GM18873 (cell line): ENCODE data around the gene CPT1C.

Experiments used
- ATAC-seq: cut with Tn5 transposase; IDR thresholded peaks from one replicate; pipeline ENCODE4 v1.9.1; 2021; ENCODE audit warnings: mild to moderate bottlenecking, moderate library complexity, moderate number of reproducible peaks; ENCODE audit not compliant: unreplicated experiment, low FRiP score

The CPT1C gene

GRCh38 chr19:49679771-49680413 is 11.0 kb upstream of the CPT1C start:
- ATAC-seq, result no peak

DNA sequence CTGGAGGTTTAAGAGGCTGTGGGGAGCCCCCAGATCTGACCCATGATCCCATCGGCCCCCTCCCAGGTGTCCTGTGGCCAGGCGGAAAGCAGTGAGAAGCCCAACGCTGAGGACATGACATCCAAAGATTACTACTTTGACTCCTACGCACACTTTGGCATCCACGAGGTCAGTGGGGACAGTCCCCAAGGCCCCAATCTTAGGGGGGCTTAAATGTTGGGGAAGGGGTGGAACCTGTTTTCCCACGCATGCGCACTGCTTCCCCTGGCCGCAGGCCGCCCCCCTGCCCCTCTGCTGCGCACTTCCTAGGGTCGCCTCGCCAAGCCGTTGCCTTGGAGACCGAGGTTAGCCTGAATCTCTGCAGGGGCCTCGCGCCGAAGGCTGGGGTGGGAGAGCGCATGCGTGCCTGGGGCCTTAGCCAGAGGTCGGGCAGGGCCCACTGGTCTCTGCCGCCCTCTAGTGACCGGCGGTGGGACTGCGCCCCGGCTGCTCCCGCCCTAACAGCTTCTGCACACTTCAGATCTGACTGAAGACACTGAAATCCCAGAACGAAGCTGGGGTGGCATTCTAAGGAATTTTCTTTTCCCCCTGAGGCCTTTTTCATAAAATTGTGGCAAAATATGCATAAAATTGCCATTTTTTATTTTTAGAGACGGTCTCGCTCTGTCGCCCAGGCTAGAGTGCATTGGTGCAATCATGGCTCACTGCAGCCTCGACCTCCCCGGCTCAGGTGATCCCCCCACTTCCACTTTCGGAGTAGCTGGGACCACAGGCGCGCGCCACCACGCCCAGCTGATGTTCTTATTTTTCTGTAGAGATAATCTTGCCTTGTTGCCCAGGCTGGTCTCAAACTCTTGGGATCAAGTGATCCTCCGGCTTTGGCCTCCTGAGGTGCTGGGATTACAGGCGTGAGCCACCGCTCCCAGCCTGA is 10.2 kb upstream of the CPT1C start:
- no peak for ATAC-seq

DNA sequence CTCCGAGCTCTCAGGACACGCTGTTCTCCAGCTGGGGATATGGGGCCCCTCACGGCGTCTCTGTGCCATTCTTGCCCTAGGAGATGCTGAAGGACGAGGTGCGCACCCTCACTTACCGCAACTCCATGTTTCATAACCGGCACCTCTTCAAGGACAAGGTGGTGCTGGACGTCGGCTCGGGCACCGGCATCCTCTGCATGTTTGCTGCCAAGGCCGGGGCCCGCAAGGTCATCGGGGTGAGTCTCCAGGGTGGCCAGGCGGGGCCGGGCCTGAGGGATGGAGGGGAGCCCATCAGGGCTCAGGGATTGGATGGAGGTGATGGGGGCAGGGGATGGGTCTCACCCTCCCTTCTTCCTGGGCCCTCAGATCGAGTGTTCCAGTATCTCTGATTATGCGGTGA is 9.1 kb upstream of the CPT1C start:
- ATAC-seq, result no peak

GRCh38 chr19:49682274-49682673 is 8.6 kb upstream of the CPT1C start:
- no peak for ATAC-seq

- ATAC-seq, result no peak
These were observed 7.1 kb upstream of the CPT1C start for GRCh38 chr19:49683814-49684250.

GRCh38 chr19:49684251-49684982 is 6.5 kb upstream of the CPT1C start:
- ATAC-seq, result no peak

GRCh38 chr19:49684983-49685553 is 5.8 kb upstream of the CPT1C start:
- ATAC-seq, result no peak

GRCh38 chr19:49685845-49686332 is 5.0 kb upstream of the CPT1C start:
- ATAC-seq, result no peak

DNA sequence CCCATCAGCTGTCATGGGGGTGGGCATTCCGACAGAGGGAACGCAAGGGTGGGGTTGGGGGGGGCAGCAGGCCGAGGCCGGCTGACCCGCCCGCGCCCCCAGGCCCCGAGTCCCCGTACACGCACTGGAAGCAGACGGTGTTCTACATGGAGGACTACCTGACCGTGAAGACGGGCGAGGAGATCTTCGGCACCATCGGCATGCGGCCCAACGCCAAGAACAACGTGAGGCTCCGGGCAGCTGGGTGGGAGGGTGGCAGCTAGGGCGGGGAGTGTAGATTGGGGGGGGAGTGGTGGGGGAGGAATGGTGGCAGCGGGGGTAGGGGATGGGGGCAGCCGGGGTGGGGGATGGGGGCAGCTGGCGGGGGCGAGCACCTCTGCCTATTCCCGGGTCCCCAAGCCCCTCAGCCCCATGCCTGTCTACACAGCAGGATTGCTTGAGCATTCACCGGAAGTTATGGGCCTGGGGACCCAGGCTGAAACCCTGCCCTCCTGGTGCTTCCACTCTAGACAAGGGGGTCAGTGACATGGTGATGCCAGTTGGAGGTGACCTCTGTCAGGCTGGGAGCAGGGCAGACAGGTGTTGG is 4.3 kb upstream of the CPT1C start:
- ATAC-seq, result no peak

GRCh38 chr19:49687150-49687549 is 3.8 kb upstream of the CPT1C start:
- no peak for ATAC-seq

DNA sequence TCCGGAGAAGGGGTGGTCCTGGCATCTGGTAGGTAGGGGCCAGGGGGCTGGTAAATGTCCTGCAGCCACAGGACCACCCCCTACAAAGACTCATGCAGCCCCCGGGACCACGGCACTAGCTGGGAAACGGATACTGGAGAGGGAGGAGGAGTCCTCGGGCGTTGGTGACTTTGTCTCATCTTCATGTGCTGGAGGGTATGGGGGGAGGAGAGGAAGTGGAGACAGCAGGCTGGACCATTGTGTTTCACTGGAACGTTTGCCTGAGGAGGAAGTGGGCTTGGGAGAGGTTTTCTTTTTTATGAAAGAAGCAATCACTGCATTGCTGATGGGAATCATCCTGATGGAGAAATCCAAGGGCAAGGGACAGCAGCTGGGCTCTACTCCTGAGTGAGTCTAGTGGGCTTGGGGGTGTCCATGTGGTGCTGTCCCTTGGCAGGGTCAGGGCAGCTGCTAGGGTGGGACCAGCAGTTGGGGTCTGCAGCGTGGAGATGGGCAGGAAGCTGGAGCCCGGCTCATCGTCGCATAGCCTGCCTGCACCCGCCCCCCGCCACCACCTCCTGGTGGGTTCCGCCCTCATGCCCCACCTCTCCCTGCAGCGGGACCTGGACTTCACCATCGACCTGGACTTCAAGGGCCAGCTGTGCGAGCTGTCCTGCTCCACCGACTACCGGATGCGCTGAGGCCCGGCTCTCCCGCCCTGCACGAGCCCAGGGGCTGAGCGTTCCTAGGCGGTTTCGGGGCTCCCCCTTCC is 3.2 kb upstream of the CPT1C start:
- ATAC-seq, result no peak

GRCh38 chr19:49688531-49689132 is 2.3 kb upstream of the CPT1C start:
- no peak for ATAC-seq

- ATAC-seq, result no peak
These were observed 1.5 kb upstream of the CPT1C start, which contains the start of gene ADM5 for GRCh38 chr19:49689133-49690078. ADM5 (plus strand) TSS chr19:49689594; CDS start chr19:49689838, 244 bp downstream.

DNA sequence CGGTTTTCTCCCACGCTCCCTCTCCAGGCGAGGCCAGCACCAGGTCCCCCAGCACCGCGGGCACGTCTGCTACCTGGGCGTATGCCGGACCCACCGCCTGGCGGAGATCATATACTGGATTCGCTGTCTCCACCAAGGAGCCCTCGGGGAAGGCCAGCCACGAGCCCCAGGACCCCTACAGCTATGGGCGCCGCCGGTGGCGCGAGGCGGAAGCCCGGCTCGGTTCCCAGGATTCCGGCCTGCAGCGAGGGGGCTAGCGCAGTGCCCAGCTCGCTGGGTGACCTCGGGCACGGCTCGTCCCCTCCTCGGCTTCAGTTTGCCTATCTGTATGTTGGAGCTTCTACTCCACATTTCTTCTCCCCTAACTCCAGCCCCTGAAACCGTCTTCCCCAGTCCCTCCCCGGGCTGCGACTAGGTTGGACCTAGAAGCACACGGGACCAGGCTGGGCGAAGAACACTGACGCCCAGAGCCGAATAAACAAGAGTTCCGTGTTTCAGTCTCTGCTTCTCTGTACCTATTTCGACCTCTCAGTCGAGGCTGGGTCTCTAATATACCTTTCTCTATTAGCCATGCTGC is 749 bp upstream of the CPT1C start:
- ATAC-seq, result no peak

GRCh38 chr19:49691243-49692146 is 579 bp downstream of the CPT1C start:
- ATAC-seq, result no peak

GRCh38 chr19:49692147-49692506 is 1.2 kb downstream of the CPT1C start:
- no peak for ATAC-seq

DNA sequence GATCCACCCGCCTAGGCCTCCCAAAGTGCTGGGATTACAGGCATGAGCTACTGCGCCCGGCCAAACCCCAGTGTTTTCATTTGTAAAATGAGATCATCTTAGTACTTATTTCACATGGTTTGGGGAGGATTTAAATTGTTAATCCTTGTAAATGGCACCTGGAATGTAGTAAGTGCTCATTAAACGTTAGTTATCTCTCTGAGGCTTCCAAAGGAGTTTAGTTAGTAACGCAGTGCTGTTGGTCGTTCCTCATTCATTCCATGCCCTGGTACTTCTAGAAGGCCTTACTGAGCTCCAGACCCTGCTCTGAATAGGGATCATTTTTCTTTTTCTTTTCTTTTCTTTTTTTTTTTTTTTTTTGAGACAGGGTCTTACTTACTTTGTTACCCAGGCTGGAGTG is 5.2 kb downstream of the CPT1C start:
- ATAC-seq, result no peak
